HG02798 (cell line): ENCODE data around the gene KRTAP10-10.
"Not testable (repeated sequence)": the region's sequence is repeated elsewhere in the genome, so short reads cannot be mapped to it uniquely, and the experiment has no call there.

Source experiments
- ATAC-seq: cut with Tn5 transposase; IDR thresholded peaks from one replicate; pipeline ENCODE4 v1.9.1; 2021; ENCODE audit warnings: mild to moderate bottlenecking; ENCODE audit not compliant: unreplicated experiment, poor library complexity

Gene KRTAP10-10

GRCh38 chr21:44637018-44637850, at the start of gene KRTAP10-10:
Gene KRTAP10-10 (plus strand): TSS chr21:44637356. CDS start chr21:44637418, 62 bp downstream.
- no peak for ATAC-seq

DNA sequence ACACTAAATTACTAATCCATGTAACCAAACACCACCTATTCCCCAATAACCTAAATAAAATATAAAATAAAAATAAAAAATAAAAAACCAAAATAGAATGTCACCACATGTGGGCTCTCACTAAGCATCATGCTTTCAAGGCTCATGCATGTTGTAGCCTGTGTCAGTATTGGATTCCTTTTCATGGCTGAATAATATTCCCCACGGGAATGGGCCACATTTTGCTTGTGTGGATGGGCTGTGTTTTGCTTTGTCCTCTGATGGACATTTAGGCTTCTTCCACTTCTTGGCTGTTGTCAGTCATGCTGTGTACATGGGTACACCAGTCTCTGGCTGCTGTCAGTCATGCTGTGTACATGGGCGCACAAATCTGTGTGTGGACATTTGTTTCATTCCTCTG, 48.1 kb upstream of the KRTAP10-10 start:
- no peak for ATAC-seq

DNA sequence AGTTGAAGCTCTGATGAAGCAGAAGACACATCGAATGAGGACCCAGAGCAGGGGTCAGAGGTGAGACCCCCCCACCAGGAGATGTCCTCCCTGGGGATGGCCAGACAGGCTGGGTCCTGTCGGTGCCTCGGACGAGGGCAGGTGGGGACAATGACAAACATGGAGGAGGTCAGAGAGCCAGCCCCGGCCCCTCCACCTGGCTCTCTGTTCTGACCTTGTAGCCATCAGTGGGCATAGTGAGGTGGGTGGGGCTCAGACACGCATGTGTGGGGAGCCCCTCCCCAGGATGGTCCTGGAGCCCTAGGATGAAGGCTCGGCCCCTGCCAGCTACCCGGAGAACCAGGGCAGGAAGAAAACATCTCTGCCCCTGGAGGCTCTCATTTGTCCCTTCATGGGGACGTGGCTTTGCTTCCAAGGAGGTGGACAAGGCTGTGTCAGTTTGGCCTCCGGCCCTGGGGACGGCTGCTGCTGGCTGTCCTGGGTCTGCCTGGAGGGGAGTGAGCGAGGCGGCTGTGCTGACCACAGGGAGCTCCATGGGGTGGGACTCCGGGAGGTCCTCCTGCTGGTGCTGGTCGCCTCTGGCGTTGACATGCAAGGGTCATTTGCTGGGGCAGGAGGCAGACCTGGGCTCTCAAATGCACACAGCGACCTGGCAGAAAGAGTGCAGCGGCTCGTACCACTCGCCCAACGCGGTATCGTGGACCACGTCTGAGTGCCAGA, 47.4 kb upstream of the KRTAP10-10 start:
- ATAC-seq: no peak

- no peak for ATAC-seq
Observed at GRCh38 chr21:44590311-44590721, 46.8 kb upstream of the KRTAP10-10 start.

DNA sequence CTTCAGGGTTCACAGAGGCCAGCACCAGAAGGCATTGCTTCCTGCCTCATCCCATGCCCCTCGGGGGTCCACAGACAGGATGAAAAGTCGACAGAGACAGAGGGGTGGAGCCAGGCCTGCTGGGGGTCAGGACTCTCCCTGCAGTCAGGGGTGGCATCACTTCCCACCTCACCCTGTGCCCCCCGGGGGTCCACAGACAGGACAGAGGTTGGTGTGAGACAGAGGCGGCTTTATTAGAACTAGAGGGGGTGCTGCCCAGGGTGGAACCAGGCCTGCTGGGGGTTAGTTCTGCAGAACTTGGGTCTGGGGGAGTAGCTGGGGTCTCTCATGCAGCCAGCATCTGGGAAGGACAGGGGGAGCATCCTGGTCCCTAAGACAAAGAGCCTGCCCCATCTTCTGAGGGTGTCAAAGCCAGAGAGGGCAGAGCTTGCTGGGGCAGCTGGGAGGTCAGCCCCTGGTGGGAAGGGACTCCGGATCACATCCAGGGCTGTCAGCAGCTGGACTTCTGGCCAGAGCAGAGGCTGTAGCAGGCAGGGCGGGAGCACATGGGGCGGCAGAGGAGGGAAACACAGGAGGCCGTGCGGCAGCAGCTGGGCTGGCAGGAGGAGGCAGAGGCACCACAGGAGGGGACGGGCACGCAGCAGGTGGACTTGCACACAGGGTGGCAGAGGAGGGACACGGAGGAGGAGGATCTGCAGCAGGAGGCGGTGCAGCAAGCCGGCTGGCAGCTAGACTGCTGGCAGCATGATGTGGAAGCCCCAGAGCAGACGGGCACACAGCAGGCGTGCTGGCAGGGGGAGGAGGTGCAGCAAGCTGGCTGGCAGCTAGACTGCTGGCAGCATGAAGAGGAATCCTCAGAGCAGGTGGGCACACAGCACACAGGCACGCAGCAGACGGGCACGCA, 46.0 kb upstream of the KRTAP10-10 start:
- not testable (repeated sequence) for ATAC-seq

DNA sequence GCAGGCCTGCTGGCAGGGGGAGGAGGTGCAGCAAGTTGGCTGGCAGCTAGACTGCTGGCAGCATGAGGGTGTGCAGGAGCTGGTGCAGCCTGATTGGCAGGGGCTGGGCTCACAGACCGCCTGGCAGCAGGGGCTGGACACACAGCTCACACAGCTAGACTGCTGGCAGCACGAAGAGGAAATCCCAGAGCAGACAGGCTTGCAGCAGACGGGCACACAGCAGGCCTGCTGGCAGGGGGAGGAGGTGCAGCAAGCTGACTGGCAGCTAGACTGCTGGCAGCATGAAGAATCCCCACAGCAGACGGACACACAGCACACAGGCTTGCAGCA, 45.4 kb upstream of the KRTAP10-10 start:
- not testable (repeated sequence) for ATAC-seq

DNA sequence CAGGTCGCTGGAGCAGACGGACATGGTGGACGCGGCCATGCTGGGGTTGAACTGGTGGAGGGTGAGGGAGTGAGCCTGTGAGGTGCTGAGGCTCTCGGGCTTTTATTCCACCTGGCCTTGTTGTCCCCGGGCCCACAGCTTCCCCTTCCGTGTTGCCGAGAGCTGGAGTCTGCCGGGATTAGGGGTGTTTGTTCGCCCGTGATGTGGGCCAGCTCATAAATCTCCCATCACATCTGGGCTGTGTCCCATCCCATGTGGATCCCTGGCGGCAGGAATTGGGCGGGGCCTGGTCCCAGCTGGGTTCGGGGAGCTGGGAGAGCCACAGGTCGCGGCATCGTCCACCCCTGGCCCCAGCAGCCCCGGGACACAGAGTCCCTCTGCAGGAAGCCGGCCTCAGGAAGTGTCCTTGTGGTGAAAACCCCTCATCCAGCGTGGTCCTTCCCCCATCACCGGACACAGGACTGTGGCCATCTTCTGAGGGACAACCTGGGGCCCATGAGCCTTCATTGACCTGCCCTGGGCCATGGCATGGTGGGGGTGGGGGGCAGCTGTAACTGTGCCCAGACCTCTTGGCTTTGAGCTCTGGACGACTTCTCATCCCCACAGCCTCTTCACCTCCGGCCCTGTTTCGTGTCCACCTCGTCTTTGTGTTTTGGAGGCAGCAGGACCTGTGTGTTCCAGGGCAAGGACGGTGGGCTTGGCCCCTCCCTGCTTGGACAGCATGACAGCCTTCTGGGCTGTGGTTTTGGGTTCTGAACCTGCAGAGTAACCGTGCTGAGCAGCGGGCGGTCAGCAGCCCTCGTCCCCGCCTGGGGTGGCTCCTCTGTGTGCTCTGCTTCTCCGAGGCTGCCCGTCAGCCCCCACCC, 44.5 kb upstream of the KRTAP10-10 start, which contains the start of gene KRTAP10-6:
TSS of gene KRTAP10-6 (minus strand) at position 60 of the 866 bp plus-strand sequence. CDS start at position 39, 21 bp downstream.
- ATAC-seq: no peak

GRCh38 chr21:44593598-44594405, 43.4 kb upstream of the KRTAP10-10 start:
- ATAC-seq: no peak

DNA sequence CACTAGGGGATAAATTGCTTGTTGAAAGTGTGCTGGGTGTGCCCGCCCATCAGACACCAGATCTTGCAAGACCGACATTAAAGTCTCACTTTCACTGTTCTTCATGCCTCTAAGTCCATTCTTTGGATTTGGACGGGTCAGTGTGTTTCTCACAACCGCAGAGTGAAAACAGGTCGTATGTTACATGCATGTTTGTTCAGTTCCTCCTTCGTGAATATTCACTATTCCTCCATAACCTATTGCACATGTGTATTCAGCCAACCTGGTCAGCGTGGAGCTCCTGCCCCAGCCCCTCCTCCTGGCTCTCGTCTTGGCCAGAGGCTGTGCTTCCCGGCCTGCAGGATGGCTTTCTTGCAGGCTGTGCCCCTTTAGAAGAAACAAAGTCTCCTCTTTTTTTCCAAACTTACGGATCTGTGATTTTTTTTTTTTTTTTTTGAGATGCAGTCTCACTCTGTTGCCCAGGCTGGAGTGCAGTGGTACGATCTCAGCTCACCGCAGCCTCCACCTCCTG, 42.7 kb upstream of the KRTAP10-10 start:
- ATAC-seq: no peak

DNA sequence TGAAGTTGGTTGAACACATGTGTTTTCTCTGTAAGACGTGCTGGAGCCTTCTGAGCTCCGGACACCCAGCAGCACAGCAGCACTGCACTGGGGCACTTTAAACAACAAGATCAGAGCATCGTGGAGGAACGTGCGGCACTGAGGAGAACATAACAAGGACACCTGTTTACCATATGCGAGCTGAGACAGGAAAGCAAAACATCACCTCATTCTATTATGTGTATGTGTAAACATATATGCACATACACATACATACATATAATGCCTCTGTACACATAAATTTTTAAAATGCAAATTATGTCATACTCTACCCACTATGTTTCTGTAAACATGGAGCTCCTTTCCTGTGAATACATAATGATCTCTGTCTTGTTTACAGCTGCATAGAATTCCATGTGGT, 41.6 kb upstream of the KRTAP10-10 start:
- ATAC-seq: no peak

DNA sequence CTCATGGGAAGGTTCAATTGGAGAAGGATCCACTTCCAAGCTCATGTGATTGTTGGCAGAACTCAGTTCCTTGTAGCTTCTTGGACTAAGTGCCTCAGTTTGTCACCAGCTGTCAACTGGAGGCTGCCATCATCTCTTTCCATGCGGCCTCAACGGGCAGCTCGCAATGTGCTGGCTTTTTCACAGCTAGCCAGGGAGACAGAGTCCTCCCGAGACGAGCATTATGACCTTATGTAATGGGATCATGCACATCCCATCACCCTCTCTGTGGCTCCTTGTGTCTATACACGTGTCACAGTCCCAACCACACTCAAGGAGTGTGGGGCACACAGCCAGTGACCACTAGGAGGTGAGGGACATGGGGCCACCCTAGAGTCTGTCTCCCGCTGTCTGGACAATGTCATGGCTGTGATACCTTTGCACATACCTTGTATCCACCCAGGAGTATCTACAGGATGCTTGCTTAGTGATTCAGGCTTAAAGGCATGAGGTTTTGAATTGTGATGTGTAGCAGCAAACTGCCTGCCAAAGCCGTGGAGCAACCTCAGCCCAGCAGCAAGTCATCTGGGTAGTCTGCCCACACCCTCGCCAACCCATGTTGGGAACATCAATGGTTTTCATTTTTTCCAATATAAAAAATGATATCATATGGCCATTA, 41.0 kb upstream of the KRTAP10-10 start:
- no peak for ATAC-seq

GRCh38 chr21:44598061-44598460, 39.1 kb upstream of the KRTAP10-10 start:
- ATAC-seq: no peak

- no peak for ATAC-seq
Observed at GRCh38 chr21:44599264-44600029, 37.7 kb upstream of the KRTAP10-10 start.

GRCh38 chr21:44600118-44600978, 36.8 kb upstream of the KRTAP10-10 start, which contains the start of gene KRTAP10-7:
Gene KRTAP10-7 (plus strand): TSS chr21:44600597. CDS start chr21:44600622, 25 bp downstream.
- ATAC-seq: not testable (repeated sequence)

DNA sequence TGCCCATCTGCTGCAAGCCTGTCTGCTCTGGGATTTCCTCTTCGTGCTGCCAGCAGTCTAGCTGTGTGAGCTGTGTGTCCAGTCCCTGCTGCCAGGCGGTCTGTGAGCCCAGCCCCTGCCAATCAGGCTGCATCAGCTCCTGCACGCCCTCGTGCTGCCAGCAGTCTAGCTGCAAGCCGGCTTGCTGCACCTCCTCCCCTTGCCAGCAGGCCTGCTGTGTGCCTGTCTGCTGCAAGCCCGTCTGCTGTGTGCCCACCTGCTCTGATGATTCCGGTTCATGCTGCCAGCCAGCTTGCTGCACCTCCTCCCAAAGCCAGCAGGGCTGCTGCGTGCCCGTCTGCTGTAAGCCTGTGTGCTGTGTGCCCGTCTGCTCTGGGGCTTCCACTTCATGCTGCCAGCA, 36.1 kb upstream of the KRTAP10-10 start:
- ATAC-seq: not testable (repeated sequence)
